Testis (tissue), 2 donors: Measurements from ENCODE around the gene TNKS1BP1.

Source experiments
- CTCF ChIP-seq, 3 experiments: fragments of 450-650 bp in 2 of 3; fragments of 200-600 bp in 1 of 3; sonication (generic) in 1 of 3; IDR thresholded peaks; one replicate each; pipeline ENCODE4 v1.5.1; 2016 to 2019; ENCODE audit warnings: antibody characterized with exemption in 3 of 3, mild to moderate bottlenecking in 2 of 3, moderate library complexity in 1 of 3
- POLR2A ChIP-seq: fragments of 450-650 bp; IDR thresholded peaks from one replicate; pipeline ENCODE4 v1.6.1; 2017; ENCODE audit warnings: antibody characterized with exemption, mild to moderate bottlenecking, moderate library complexity

- TF ChIP-seq CTCF (IDR thresholded peaks at IDR 0.05) (no peak), POLR2A (no peak)
Measured at GRCh38 chr11:57275582-57275981, 49.2 kb downstream of the TNKS1BP1 start.
